ENCODE measurements around the gene RNU4-1.

Gene RNU4-1

GRCh38 chr12:120292661-120293531 is at the start of gene RNU4-1:
Gene RNU4-1 (minus strand): TSS chr12:120293237.
- H3K27me3 ChIP-seq (ENCODE audit: control insufficient read depth, low read length): no peaks in the 10 kb centered on the region
- H3K4me2 ChIP-seq (ENCODE audit: low read length): peak within 1 kb of the TSS; percentile 86
- peak within 1 kb of the TSS; percentile 90 for H3K27ac ChIP-seq (ENCODE audit: low read depth, low read length)
- no peaks in the 10 kb centered on the region for H3K9me3 ChIP-seq (ENCODE audit: control insufficient read depth, insufficient read depth, low read length)
- H3F3A ChIP-seq (ENCODE audit: control insufficient read depth, insufficient read depth): peaks cover 18% of the 10 kb centered on the region
- H3K9me2 ChIP-seq (replicated peaks; ENCODE audit: control insufficient read depth, low read length): no peaks in the 10 kb centered on the region
- peaks cover 33% of the 10 kb centered on the region for H3K4me1 ChIP-seq (ENCODE audit: control insufficient read depth, low read length)
- TF ChIP-seq CTCF (IDR thresholded peaks at IDR 0.05; ENCODE audit: low read depth, low read length, poor library complexity, severe bottlenecking) (no peak), EZH2phosphoT487 (IDR thresholded peaks at IDR 0.05; ENCODE audit: borderline replicate concordance, low read length) (no peak)
- peak within 1 kb of the TSS; percentile 77 for H3K4me3 ChIP-seq (ENCODE audit: low read length)
- H3K79me2 ChIP-seq (ENCODE audit: control insufficient read depth, low read length): no peaks in the 10 kb centered on the region
- H3K36me3 ChIP-seq (ENCODE audit: control insufficient read depth, low read length): no peaks in the 10 kb centered on the region
- H4K20me1 ChIP-seq (ENCODE audit: control insufficient read depth, insufficient read depth, low read depth, low read length): no peaks in the 10 kb centered on the region

GRCh38 chr12:120342175-120343038 is 49.4 kb upstream of the RNU4-1 start:
- Histone ChIP-seq H3K79me2 (ENCODE audit: control insufficient read depth, low read length) (no peaks in the 10 kb centered on the region), H3K27ac (ENCODE audit: low read depth, low read length) (no peak overlapping the region), H3K27me3 (ENCODE audit: control insufficient read depth, low read length) (no peaks in the 10 kb centered on the region), H3K36me3 (ENCODE audit: control insufficient read depth, low read length) (no peaks in the 10 kb centered on the region), H3K4me3 (ENCODE audit: low read length) (no peak overlapping the region), H3K4me1 (ENCODE audit: control insufficient read depth, low read length) (no peaks in the 10 kb centered on the region), H3K4me2 (ENCODE audit: low read length) (no peak overlapping the region), H3F3A (ENCODE audit: control insufficient read depth, insufficient read depth) (no peaks in the 10 kb centered on the region), H3K9me2 (replicated peaks; ENCODE audit: control insufficient read depth, low read length) (no peaks in the 10 kb centered on the region), H4K20me1 (ENCODE audit: control insufficient read depth, insufficient read depth, low read depth, low read length) (no peaks in the 10 kb centered on the region), H3K9me3 (ENCODE audit: control insufficient read depth, insufficient read depth, low read length) (peaks cover 10% of the 10 kb centered on the region)
- TF ChIP-seq EZH2phosphoT487 (IDR thresholded peaks at IDR 0.05; ENCODE audit: borderline replicate concordance, low read length) (no peak), CTCF (IDR thresholded peaks at IDR 0.05; ENCODE audit: low read depth, low read length, poor library complexity, severe bottlenecking) (no peak)

GRCh38 chr12:120339256-120339655 is 46.2 kb upstream of the RNU4-1 start:
- H3K79me2 ChIP-seq (ENCODE audit: control insufficient read depth, low read length): no peaks in the 10 kb centered on the region
- peaks cover 23% of the 10 kb centered on the region for H3K9me3 ChIP-seq (ENCODE audit: control insufficient read depth, insufficient read depth, low read length)
- H3K4me2 ChIP-seq (ENCODE audit: low read length): no peak overlapping the region
- H3K9me2 ChIP-seq (replicated peaks; ENCODE audit: control insufficient read depth, low read length): no peaks in the 10 kb centered on the region
- no peaks in the 10 kb centered on the region for H3K4me1 ChIP-seq (ENCODE audit: control insufficient read depth, low read length)
- no peak overlapping the region for H3K27ac ChIP-seq (ENCODE audit: low read depth, low read length)
- no peaks in the 10 kb centered on the region for H3K27me3 ChIP-seq (ENCODE audit: control insufficient read depth, low read length)
- H3K36me3 ChIP-seq (ENCODE audit: control insufficient read depth, low read length): no peaks in the 10 kb centered on the region
- H3F3A ChIP-seq (ENCODE audit: control insufficient read depth, insufficient read depth): no peaks in the 10 kb centered on the region
- TF ChIP-seq CTCF (IDR thresholded peaks at IDR 0.05; ENCODE audit: low read depth, low read length, poor library complexity, severe bottlenecking) (no peak), EZH2phosphoT487 (IDR thresholded peaks at IDR 0.05; ENCODE audit: borderline replicate concordance, low read length) (no peak)
- H3K4me3 ChIP-seq (ENCODE audit: low read length): no peak overlapping the region
- no peaks in the 10 kb centered on the region for H4K20me1 ChIP-seq (ENCODE audit: control insufficient read depth, insufficient read depth, low read depth, low read length)

Data from DOHH2 (cell line).